HG02981 (cell line): ENCODE results near the gene RHOT1.
A peak's percentile ranks its signal among the peaks of the same experiment; 100 is the strongest.
"Not testable (repeated sequence)": the region's sequence is repeated elsewhere in the genome, so short reads cannot be mapped to it uniquely, and the experiment has no call there.

Source experiments
- ATAC-seq: cut with Tn5 transposase; IDR thresholded peaks from one replicate; pipeline ENCODE4 v1.9.1; 2021; ENCODE audit warnings: mild to moderate bottlenecking, moderate library complexity; ENCODE audit not compliant: unreplicated experiment

Gene RHOT1

GRCh38 chr17:32142038-32142856, at the start of gene RHOT1:
TSS of gene RHOT1 (plus strand) at chr17:32142502. CDS start at chr17:32142693, 191 bp downstream.
- ATAC-seq, result peak; percentile 65

- ATAC-seq, result no peak
Measured at GRCh38 chr17:32099686-32100085, 42.6 kb upstream of the RHOT1 start.

GRCh38 chr17:32100323-32100722, 42.0 kb upstream of the RHOT1 start:
- ATAC-seq, result not testable (repeated sequence)

- ATAC-seq, result no peak
Measured at GRCh38 chr17:32100971-32101631, 41.2 kb upstream of the RHOT1 start.

DNA sequence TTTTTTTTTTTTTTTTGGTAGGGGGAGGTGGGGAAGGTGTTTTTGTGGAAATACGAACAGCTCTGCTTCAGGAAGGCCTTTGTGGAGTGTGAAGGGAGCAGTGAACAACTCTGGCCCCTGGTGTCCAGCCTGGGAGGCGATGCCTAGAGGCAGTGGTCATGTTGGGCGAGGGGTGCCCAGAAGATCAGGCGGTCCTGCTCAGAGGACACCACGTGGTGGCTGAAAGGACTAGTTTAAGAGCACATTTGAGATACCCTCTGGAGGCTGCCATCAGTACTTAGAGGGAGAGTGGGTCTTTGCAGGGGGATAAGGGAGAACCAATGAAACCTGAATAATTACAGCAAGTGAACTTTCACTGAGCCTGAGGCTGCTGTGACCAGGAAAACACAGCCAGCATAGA, 40.1 kb upstream of the RHOT1 start:
- no peak for ATAC-seq

GRCh38 chr17:32102646-32103186, 39.6 kb upstream of the RHOT1 start:
- no peak for ATAC-seq

DNA sequence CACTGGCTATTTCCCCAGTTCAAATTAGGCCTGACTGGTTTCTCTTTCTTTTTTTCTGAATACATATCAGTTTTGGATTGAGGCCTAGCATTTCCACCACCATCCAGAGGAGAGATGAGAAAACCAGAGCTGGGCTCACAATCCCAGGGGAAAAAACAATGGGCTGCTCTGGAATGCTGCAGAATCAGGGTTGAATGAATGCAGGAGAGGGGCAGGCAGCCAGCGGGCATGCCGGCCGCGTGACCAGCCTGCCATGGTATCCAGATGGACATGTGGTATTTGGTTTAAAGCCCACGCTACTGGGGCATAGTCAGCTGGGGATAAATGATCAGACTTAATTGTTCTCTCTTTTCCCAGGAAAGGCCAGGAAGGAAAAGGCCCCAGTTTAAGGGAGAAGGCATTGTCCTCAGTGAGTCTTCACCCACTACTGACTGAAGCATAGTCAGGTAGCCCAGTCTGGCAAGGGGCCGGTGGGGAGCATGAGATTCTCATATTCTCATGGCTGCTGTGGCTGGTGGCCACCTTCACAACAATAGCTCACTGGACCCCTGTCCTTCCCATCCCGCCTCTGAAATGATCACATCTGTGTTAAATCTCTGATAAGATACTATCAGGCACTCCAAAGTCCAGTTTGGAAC, 38.7 kb upstream of the RHOT1 start:
- no peak for ATAC-seq

GRCh38 chr17:32104158-32104557, 38.1 kb upstream of the RHOT1 start:
- no peak for ATAC-seq

DNA sequence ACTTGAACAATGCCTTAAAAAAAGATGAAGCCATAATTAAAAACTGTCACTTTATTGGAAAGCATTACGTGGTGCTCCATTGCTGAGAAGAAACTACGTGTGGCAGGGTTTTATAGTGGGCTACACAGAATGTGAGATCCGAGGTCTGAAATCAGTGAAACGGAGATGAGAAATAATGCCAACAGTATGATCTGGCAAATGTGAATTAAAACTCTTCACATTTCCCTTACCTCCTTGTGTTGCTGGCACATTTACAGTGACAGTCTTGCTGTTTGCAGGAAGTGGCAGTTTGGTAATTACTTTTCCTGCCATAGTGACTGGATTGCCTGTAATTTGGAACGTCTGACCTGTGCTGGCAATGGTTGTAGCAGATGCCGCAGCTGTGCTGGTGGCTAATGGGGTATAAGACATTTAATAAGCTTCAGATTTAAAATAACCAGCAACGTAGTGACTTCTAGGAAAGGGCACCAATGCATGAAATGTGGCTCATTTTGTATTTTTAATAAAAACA, 35.8 kb upstream of the RHOT1 start:
- not testable (repeated sequence) for ATAC-seq

DNA sequence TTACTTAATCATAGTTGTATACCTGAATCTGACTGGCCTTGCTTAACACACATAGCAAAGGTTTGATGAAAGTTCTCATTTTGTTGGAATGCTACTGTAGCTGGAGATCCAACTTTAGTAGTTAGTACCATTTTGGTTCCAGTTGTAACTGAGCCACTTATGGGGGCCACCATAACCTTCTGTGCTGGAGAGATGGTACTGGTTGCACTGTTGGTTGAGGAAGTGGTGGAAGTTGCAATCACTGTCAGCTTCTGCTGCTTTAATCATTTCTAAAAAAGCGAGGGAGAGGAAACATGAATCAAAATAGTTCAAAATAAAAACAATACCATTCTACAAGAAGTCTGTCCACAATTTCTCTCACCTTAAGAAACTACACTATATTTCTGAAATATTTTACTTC, 35.1 kb upstream of the RHOT1 start:
- not testable (repeated sequence) for ATAC-seq

DNA sequence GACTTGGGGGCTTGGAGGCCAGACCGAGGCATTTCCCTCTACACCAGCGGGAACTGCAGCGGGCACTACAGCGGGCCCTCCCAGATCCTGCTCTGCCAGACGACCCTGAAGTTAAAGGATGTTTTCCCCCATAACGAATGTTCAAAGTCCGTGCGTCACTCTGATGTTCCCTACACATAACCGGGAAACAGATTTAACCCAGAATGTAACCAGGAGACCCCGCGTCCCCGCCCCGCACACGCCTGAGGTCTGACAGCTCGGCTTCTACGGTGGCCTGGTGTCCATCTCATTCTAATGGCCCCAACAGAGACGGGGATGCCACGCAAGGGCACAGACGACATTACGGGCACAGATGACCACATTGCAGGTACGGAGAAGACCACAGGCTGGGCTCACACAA, 31.7 kb upstream of the RHOT1 start:
- no peak for ATAC-seq

- ATAC-seq, result no peak
Measured at GRCh38 chr17:32111141-32111771, 31.0 kb upstream of the RHOT1 start.

DNA sequence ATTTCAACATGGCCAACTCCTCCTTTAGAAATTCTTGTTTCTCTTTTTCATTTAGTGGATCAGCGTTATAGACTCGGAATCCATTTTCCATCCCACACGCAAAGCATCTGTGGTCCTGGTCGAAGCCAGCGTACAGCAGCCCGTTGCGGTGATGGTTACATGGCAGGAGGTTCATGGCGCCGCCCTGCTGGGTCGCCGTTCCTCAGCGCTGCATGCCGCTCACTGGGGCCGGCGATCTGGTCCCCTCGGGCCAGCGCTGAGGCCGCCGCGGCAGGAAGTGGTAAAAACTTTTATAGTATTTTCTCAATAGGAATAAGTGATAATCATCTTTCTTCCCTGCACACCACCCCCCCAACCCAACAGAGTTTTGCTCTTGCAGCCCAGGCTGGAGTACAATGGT, 29.9 kb upstream of the RHOT1 start:
- ATAC-seq, result no peak

DNA sequence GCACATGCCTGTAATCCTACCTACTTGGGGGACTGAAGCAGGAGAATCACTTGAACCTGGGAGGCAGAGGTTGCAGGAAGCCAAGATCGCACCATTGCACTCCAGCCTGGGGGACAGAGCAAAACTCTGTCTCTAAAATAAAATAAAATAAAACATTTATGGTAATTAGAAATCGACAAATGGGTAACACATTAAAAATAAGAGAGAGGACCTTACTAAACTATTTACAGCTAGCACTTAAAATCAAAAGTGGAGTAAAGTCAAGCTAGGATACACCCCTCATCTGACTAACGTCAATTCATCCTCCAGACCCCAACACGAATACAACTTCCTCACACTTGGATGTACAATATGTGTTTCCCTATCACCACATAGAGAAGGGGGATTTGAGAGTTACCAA, 27.8 kb upstream of the RHOT1 start:
- ATAC-seq, result no peak

- ATAC-seq, result not testable (repeated sequence)
Measured at GRCh38 chr17:32115546-32115945, 26.8 kb upstream of the RHOT1 start.

DNA sequence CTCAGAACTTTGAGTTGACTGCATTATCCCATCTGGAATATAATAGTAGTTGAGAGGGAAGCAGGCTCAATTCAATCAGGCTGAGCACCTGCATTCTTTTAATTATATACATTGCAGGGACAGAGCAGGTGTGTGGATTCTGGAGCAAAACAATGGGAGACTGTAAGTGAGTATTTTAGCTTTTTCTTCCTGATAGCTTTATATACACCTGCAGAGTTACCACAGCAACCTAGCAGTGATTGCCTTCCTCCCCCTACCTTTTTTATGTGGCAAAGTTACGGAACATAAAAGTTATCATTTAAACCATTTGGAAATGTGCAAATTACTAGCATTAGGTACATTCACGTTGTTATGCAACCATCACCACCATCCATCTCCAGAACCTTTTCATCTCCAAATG, 25.4 kb upstream of the RHOT1 start:
- no peak for ATAC-seq

DNA sequence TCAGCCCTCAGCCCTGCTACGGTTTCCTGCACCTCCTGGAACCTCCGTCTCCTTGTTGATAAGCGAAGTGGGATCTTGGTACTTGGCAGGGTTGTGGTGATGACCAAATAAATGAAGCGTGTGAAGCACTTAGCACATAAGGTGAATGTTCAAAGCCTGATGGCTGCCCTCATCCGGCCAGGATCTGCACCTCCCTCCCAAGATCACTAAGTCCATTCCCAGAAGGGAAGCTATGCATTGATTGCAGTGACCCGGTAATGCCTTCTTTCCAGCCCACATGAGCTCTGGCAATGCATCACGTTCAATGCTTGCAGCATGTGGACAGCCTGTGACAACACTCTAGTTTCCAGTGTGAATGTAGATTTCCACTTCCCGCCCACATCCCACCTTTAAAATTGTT, 24.9 kb upstream of the RHOT1 start:
- ATAC-seq, result no peak

DNA sequence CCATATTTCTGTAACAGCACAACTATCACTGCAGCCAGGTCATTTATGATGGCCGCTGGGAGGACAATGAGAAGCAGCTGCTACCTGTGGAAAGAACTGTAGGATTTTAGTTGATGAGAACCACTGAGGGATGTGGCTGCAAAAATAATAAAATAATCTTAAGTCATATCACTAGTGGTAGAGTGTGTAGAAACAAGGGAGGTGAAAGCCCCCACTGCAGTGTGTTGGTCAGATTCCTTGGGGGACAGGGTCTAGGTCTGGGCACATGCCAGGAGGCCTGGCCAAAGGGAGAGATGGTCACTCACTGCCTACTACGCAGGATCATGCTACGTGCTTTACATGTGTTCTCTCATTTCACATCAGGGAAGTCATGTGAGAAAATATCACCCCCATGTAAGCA, 24.2 kb upstream of the RHOT1 start:
- not testable (repeated sequence) for ATAC-seq

DNA sequence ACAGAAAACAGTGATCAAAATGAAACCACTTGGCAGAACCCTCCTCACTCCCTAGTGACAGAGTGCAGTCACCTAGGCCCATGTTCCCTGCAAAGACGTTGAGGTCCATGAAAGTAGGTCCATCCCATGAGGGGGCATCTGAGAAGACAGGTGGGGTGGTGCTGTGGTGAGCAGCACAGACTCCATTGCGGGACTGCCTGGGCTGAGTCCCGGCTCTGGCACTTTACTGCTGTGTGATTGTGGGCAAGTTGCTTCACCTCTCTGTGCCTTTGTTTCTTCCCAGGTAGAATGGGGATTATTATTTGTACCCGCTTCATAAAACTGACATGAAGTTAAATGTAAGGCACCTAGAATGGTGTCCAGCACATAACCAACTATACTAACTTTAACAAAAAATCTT, 23.5 kb upstream of the RHOT1 start:
- ATAC-seq, result no peak

DNA sequence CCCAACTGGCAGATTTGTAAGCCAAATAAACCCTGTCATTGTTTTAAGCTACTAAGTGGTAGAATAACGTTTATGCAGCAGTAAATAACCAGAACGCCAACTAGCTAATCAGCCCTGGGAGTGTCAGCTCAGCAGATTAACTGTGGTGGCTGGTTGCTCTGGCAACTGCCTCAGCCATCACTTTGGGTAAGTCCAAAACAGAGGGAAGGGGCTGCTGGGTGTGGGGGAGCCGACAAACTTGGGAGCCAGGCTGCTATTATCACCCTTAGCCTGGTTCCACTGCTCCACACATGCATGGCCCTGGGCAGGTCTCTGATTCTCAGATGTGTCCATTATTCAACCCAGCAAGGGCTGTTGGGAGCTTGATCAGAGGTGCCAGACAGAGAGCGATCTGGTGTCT, 22.2 kb upstream of the RHOT1 start:
- no peak for ATAC-seq

- no peak for ATAC-seq
Measured at GRCh38 chr17:32120716-32121115, 21.6 kb upstream of the RHOT1 start.
